HG02852 (cell line): ENCODE measurements around the gene TMEM51.

Experiments used
- ATAC-seq: cut with Tn5 transposase; IDR thresholded peaks from one replicate; pipeline ENCODE4 v1.9.1; 2021; ENCODE audit warnings: mild to moderate bottlenecking, moderate library complexity; ENCODE audit not compliant: unreplicated experiment

TMEM51 gene

GRCh38 chr1:15191770-15192169 is 38.2 kb downstream of the TMEM51 start:
- ATAC-seq = no peak

GRCh38 chr1:15192916-15193550 is 39.5 kb downstream of the TMEM51 start:
- no peak for ATAC-seq

GRCh38 chr1:15195420-15196052 is 42.0 kb downstream of the TMEM51 start:
- no peak for ATAC-seq

- no peak for ATAC-seq
Observed at GRCh38 chr1:15196069-15196468, 42.5 kb downstream of the TMEM51 start.

- no peak for ATAC-seq
Observed at GRCh38 chr1:15196807-15197530, 43.4 kb downstream of the TMEM51 start.

GRCh38 chr1:15197591-15198447 is 44.3 kb downstream of the TMEM51 start:
- no peak for ATAC-seq

- ATAC-seq = no peak
Observed at GRCh38 chr1:15198684-15199083, 45.1 kb downstream of the TMEM51 start.

GRCh38 chr1:15201221-15201620 is 47.7 kb downstream of the TMEM51 start:
- ATAC-seq = no peak

GRCh38 chr1:15201849-15202551 is 48.5 kb downstream of the TMEM51 start:
- ATAC-seq = no peak

- no peak for ATAC-seq
Observed at GRCh38 chr1:15204931-15205330, 51.4 kb downstream of the TMEM51 start.

GRCh38 chr1:15205586-15206346 is 52.2 kb downstream of the TMEM51 start:
- ATAC-seq = no peak

- no peak for ATAC-seq
Observed at GRCh38 chr1:15206418-15207030, 53.0 kb downstream of the TMEM51 start.

- no peak for ATAC-seq
Observed at GRCh38 chr1:15207031-15207828, 53.7 kb downstream of the TMEM51 start.

GRCh38 chr1:15207829-15208429 is 54.4 kb downstream of the TMEM51 start:
- ATAC-seq = no peak

GRCh38 chr1:15210651-15211375 is 57.3 kb downstream of the TMEM51 start:
- ATAC-seq = no peak

- no peak for ATAC-seq
Observed at GRCh38 chr1:15211424-15211823, 57.9 kb downstream of the TMEM51 start.

GRCh38 chr1:15212216-15212953 is 58.8 kb downstream of the TMEM51 start:
- no peak for ATAC-seq
